Glomerular endothelial cell (primary cell): ENCODE results near the gene ARRDC2. TPM values are rescaled to one million over a fixed set of nuclear protein-coding genes. Genes with fewer than 3 reads are reported as not detected.

Experiments
- DNase-seq: peaks from one replicate; pipeline ENCODE4 v3.0.0-alpha.2; 2011; ENCODE audit warnings: low read depth, low spot score; ENCODE audit errors: extremely low read depth
- total RNA-seq: library from RNA; depleted of rRNA; stranded (reverse); fragments of >200 nt; gene quantifications from 2 replicates; pipeline ENCODE4 v1.2.3, GENCODE V29; 2015

ARRDC2 gene
- total RNA-seq, 1 donor from 2014 or later, result 38.1 TPM

DNA sequence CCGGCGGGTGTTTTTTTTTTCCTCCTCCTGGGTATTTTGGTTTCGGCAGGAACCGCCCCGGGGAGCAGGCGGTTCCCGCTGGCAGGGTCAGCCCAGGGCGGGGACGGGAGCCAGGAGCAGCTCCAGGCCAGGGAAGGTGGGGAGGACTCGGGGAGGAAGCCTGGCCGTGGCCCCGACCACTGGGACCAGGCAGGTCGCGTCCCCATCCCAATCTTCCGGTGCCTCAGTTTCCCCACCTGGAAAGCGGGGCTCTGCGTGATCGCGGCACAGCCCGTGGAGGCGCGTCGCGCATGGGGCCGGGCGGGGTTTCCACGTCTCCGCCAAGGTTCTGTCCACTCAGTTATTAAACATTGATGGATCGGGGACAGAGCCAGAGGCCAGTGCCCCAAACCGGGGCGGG lies 43.9 kb downstream of the ARRDC2 start:
- no peak for DNase-seq

DNA sequence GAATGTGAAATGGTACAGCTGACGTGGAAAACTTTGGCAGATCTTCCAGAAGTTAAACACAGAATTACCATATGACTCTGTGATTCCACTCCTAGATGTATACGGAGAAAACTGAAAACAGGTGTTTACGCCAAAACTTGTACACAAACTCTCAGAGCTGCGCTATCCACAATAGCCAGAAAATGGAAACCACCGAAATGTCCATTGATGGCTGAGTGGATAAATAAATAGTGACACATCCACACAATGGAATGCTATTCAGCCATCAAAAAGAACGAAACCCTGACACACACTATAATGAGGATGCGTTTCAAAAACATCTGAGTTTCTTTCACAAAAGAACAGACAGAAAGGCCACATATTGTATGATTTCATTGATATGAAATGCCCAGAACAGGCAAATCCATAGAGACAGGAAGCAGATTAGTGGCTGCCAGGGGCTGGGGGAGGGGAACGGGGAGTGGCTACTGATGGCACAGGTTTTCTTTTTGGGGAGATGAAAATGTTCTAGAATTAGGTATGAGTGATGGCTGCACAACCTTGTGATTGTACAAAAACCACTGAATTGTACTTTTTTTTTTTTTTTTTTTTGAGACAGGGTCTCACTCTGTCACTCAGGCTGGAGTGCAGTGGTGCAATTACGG lies 45.7 kb downstream of the ARRDC2 start:
- DNase-seq, result no peak

DNA sequence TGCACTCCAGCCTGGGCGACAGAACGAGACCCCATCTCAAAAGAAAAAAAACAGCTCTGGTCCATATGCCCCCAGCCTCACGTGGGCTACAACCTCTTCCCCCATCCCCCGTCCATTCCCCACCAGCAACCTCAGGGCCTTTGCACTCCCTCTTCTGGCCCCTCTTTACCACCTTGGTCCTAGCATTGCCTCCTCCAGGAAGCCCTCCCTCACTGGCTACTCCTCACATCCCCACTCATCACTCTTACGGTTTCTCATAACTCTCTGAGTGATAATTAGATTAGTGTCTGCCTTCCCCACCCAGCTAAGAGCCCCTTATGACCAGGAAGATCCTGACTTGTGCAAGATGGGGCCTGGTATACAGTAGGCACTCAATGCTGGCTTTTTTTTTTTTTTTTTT lies 48.0 kb downstream of the ARRDC2 start:
- no peak for DNase-seq

DNA sequence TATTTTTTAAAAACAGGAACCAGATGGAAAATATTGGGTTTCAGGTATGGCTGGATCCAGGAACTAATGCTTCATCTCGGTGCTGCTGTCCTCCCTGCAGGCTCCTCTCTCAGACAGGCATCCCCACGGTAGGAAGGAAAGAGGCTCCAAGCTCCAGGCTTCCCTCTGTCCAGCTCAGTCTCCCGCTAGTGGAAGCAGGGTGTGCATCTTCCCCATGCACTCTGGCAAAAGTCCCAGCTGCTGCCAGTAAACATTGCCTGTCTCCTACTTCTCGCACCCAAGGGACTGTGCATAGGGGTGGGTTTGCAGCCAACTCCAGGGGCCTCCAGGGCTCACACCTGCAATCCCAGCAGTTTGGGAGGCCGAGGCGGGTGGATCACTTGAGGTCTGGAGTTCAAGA lies 49.6 kb downstream of the ARRDC2 start:
- DNase-seq, result no peak

DNA sequence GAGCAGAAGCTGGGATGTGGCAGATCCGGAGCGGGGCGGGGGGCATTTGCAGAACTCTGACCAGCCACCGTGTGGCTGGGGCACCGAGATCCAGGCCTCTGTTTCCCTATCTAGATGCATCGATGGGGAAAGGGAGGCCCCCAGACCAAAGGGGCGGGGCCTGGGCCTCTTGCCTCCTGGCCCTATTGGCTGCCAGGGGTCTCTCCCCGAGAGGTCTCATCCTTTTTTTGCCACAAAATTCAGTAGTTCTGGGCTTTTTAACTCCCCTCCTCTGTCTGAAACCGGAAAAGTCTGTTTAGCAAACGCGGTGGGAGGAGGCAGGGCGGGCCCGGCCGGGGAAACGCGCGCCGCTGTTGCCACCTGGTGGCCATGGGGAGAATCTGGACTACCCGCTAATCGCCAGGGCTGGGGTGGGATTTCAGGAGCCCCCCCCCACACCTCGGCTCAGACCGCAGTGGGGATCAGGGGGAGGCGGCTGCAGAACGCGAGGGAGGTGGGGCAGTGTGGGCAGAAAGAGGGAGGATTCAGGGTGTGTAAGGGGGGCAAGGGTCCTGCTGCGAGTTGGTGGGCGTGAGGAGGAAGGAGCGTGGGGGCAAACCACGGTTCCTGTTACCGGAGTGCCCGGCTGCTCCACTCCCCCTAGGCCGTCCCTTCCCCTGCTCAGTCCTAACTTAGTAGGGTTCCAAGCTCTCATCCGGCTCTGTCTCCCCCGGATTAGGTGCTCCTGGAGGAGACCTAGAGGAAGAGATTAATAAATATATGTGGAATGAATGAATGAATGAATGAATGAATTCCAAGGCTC lies 50.4 kb downstream of the ARRDC2 start:
- DNase-seq, result no peak

DNA sequence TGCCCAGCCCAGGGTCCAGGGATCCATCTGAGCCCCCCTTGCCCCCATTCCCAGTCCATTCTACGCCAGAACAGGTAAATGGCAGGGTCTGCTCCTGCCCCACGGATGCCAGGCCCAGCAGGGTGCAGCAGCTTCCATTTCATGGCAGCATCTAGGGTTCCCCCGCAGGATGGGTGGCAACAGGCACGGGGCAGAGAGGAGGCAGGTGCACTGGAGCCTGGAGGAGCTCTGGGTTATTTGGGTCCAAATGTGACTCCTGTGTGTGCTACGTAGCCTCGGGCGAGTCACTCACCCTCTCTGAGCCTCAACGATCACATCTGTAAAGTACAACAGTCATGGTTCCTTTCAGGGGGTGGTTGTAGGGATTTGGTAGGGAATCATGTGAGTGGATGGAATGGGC lies 51.3 kb downstream of the ARRDC2 start:
- DNase-seq, result no peak

DNA sequence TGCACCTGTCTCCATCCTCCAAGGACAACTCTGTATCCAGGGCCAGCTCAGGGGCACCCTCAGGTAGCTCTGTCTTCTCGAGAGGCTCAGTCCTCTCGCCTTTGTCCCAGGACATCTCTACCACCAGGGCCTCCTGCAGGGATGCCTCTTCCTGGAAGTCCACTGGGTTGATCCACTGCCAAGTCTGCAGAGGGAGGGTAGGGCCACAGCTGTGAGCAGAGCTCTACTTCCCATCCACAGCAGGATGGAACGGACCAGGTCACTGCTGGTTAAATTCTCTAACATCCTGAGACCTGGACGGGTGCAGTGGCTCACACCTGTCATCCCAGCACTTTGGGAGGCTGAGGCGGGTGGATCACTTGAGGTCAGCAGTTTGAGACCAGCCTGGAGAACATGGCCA lies 51.9 kb downstream of the ARRDC2 start:
- DNase-seq, result no peak

DNA sequence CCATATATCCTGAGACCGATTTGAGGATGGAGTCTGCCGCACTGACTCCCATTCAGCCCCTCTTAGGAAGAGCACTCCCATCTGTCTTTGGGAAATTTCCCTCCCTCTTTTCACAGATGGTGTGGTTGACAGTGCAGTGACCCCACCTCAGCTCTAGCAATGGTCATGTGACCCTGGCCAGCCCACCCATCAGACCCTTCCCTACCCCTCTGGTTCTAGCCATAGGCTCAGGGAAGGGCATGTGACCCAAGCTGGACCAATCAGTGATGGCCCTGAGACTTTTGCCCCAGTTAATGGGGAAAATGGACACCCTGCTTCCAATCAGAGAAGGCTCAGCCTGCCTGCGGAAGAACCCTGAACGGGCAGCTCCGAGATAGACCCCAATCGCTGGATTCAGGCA lies 52.5 kb downstream of the ARRDC2 start:
- no peak for DNase-seq

DNA sequence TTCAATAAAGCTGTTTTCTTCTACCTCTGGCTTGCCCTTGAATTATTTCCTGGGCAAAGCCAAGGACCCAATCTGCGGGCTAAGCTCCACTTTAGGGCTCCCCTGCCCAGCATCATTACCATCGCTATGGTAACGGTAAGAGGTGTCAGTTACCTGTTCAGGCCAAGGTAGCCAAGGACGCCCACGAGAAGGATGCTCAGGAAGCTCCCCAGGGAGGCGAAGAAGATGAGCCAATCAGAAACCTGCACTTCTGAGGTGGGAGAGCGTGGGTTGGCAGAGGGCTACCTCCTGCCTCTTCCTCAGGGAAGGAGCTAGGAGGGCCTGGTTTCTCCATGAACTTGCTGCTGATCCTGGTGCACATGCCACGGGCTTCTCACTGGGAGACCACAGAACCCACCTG lies 54.1 kb downstream of the ARRDC2 start:
- DNase-seq, result no peak

DNA sequence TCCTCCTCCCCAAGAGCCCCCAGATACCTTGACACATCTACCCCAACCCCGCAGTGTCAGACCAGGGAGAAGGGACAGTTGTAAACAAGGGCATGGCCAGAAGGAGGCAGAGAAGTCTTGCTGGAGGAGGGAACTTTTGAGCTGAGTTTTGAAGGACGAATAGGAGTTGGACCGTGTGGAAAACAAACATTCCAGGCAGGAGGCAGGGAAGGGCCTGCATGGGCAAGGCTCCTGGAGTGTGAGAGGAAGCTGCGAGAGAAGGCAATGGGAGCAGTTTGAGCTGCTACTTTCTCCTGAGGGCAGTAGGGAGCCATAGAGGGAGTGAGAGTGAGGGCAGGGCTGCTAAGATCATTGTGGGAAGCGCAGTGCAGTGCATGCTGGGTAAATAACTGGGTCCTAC lies 55.5 kb downstream of the ARRDC2 start:
- no peak for DNase-seq

Other genes with a start within 250 kb of the ARRDC2 start
- not detected in 2 replicates for gene B3GNT3, start 213.0 kb upstream of the ARRDC2 start, total RNA-seq
- gene INSL3, start 186.7 kb upstream of the ARRDC2 start, total RNA-seq, result not detected in 2 replicates
- gene JAK3, start 160.2 kb upstream of the ARRDC2 start, total RNA-seq, result 12.1 and 25.9 TPM in 2 replicates
- gene RPL18A, start 148.3 kb upstream of the ARRDC2 start, total RNA-seq, result 1,326 and 1,657 TPM in 2 replicates
- gene SLC5A5, start 136.2 kb upstream of the ARRDC2 start, total RNA-seq, result not detected in 2 replicates
- gene CCDC124, start 75.2 kb upstream of the ARRDC2 start, total RNA-seq, result 94.4 and 103 TPM in 2 replicates
- gene KCNN1, start 41.1 kb upstream of the ARRDC2 start, total RNA-seq, result 0.41 and 2.3 TPM in 2 replicates
- 0.12 and 0.19 TPM in 2 replicates for gene IL12RB1, start 78.8 kb downstream of the ARRDC2 start, total RNA-seq
- gene MAST3, start 89.6 kb downstream of the ARRDC2 start, total RNA-seq, result 7.9 and 8.3 TPM in 2 replicates
- gene PIK3R2, start 145.0 kb downstream of the ARRDC2 start, total RNA-seq, result 17.4 and 27.1 TPM in 2 replicates
- gene IFI30, start 165.6 kb downstream of the ARRDC2 start, total RNA-seq, result 13.4 and 21.0 TPM in 2 replicates
- 30.7 and 36.3 TPM in 2 replicates for gene MPV17L2, start 185.0 kb downstream of the ARRDC2 start, total RNA-seq
- gene RAB3A, start 195.9 kb downstream of the ARRDC2 start, total RNA-seq, result 2.6 and 4.1 TPM in 2 replicates
- 0.58 TPM in 1 of 2 replicates, not detected in the other for gene PDE4C, start 218.3 kb downstream of the ARRDC2 start, total RNA-seq